Measurements from ENCODE around the gene CHCHD3.

- TF ChIP-seq CTCF (conservative IDR thresholded peaks at IDR 0.05; ENCODE audit: low read length), result no peak
- no peak for TF ChIP-seq EZH2phosphoT487 (IDR thresholded peaks at IDR 0.05; ENCODE audit: borderline replicate concordance)
These were observed 171.2 kb downstream of the CHCHD3 start for GRCh38 chr7:132910657-132911056.
